HCT116 (cell line): ENCODE results near the gene ADAD2. TPM values are rescaled to one million over a fixed set of nuclear protein-coding genes. Genes with fewer than 3 reads are reported as not detected.

Source experiments
- ATAC-seq: fragments of 200-7000 bp; cut with Tn5 transposase; 2 replicates; pipeline ENCODE4 v1.9.1; 2020; ENCODE audit warnings: mild to moderate bottlenecking, moderate library complexity
- BruUV-seq: library from RNA; stranded (reverse); fragments of 400-500 nt; replicated peaks from 2 replicates; lab custom pipeline; 2021; lab: Mats Ljungman, UMichigan
- CTCF ChIA-PET: fragments of 300-600 bp; sonication (Branson Sonifier 250); formaldehyde crosslinking; loops from one replicate; lab custom pipeline; 2021; ENCODE audit warnings: antibody characterized with exemption; lab: Charles Lee
- POLR2A ChIA-PET: fragments of 300-600, 350-600 bp; sonication (Branson Sonifier 250); formaldehyde crosslinking; loops from one replicate; lab custom pipeline; 2021; ENCODE audit warnings: antibody characterized with exemption; lab: Charles Lee
- RAD21 ChIA-PET, 2 experiments: fragments of 300-600 bp; sonication (Branson Sonifier 250); formaldehyde crosslinking; loops; one replicate each; lab custom pipeline; 2023; ENCODE audit warnings: low total read pairs in 2 of 2; ENCODE audit not compliant: uncharacterized antibody in 2 of 2, unreplicated experiment in 2 of 2, low non-redundant PET in 1 of 2; lab: Charles Lee
- DNase-seq: peaks from one replicate; pipeline ENCODE4 v3.0.0-alpha.2; 2010; ENCODE audit warnings: low read depth, low spot score
- H2AFZ ChIP-seq: fragments of 200-600 bp; shearing (Covaris generic), sonication (generic); 2 replicates; pipeline ENCODE4 v1.6.1; 2017; ENCODE audit warnings: low read depth, mixed run types, mixed read lengths, antibody characterized with exemption, low read length; ENCODE audit not compliant: poor library complexity, severe bottlenecking
- H3K27ac ChIP-seq: 2 replicates; pipeline ENCODE4 v1.5.1; 2012; ENCODE audit warnings: low read depth, low read length
- H3K27me3 ChIP-seq: fragments of 200-600 bp; sonication (generic); 2 replicates; pipeline ENCODE4 v1.6.1; 2016; ENCODE audit warnings: mixed run types, low read length, mixed read lengths; ENCODE audit not compliant: insufficient read depth
- H3K36me3 ChIP-seq, 2 experiments: fragments of 200-500 bp in 1 of 2; fragments of 200-600 bp in 1 of 2; sonication (Bioruptor generic) in 1 of 2; sonication (generic) in 1 of 2; 2 replicates each; pipeline versions ENCODE4 v1.5.1 to v1.6.1; 2014 to 2016; ENCODE audit warnings: low read length in 2 of 2, inconsistent platforms in 1 of 2, mixed read lengths in 1 of 2, mixed run types in 1 of 2; ENCODE audit not compliant: insufficient read depth in 2 of 2, control insufficient read depth in 1 of 2
- H3K4me1 ChIP-seq, 2 experiments: fragments of 200-600 bp in 1 of 2; sonication (generic) in 1 of 2; 2 replicates each; pipeline versions ENCODE4 v1.5.1 to v1.6.1; 2012 to 2017; ENCODE audit warnings: low read length in 2 of 2, inconsistent platforms in 1 of 2, mild to moderate bottlenecking in 1 of 2, mixed read lengths in 1 of 2, mixed run types in 1 of 2, moderate library complexity in 1 of 2; ENCODE audit not compliant: insufficient read depth in 2 of 2, control insufficient read depth in 1 of 2
- H3K4me2 ChIP-seq: fragments of 200-600 bp; sonication (generic); 2 replicates; pipeline ENCODE4 v1.6.1; 2017; ENCODE audit warnings: mixed run types, low read length, mixed read lengths
- H3K4me3 ChIP-seq, 2 experiments: fragments of 200-600 bp in 1 of 2; sonication (generic) in 1 of 2; replicated peaks in 1 of 2; 2 replicates each; pipeline ENCODE4 v1.5.1; 2011 to 2016; ENCODE audit warnings: low read length in 2 of 2, control low read depth in 1 of 2, low read depth in 1 of 2, mild to moderate bottlenecking in 1 of 2, mixed read lengths in 1 of 2, mixed run types in 1 of 2
- H3K79me2 ChIP-seq: fragments of 200-600 bp; sonication (generic); 2 replicates; pipeline ENCODE4 v1.6.1; 2017; ENCODE audit warnings: mild to moderate bottlenecking, mixed run types, low read length, moderate library complexity, mixed read lengths; ENCODE audit not compliant: insufficient read depth
- H3K9ac ChIP-seq: fragments of 200-600 bp; sonication (generic); 2 replicates; pipeline ENCODE4 v1.6.1; 2016; ENCODE audit warnings: low read length, mixed read lengths
- H3K9me2 ChIP-seq: fragments of 200-600 bp; sonication (generic), shearing (Covaris generic); 2 replicates; pipeline ENCODE4 v1.6.1; 2017; ENCODE audit warnings: mixed run types, mild to moderate bottlenecking, moderate library complexity; ENCODE audit not compliant: insufficient read depth
- H3K9me3 ChIP-seq, 2 experiments: fragments of 200-500 bp in 1 of 2; fragments of 200-600 bp in 1 of 2; sonication (Bioruptor generic) in 1 of 2; sonication (generic) in 1 of 2; 2 replicates each; pipeline ENCODE4 v1.6.1; 2014 to 2017; ENCODE audit warnings: low read length in 2 of 2, mixed read lengths in 2 of 2, inconsistent platforms in 1 of 2, low read depth in 1 of 2, mild to moderate bottlenecking in 1 of 2, mixed run types in 1 of 2, moderate library complexity in 1 of 2; ENCODE audit not compliant: control insufficient read depth in 1 of 2, insufficient read depth in 1 of 2
- H4K20me1 ChIP-seq: fragments of 200-600 bp; sonication (generic), shearing (Covaris generic); 2 replicates; pipeline ENCODE4 v1.6.1; 2017; ENCODE audit warnings: mixed run types, mild to moderate bottlenecking, moderate library complexity; ENCODE audit not compliant: insufficient read depth
- RAD21 ChIP-seq: IDR thresholded peaks from 2 replicates; pipeline ENCODE4 v1.6.1; 2012; ENCODE audit warnings: low read depth, mild to moderate bottlenecking
- SP1 ChIP-seq: IDR thresholded peaks from 2 replicates; pipeline ENCODE4 v1.6.1; 2012; ENCODE audit warnings: low read depth
- TCF7L2 ChIP-seq: IDR thresholded peaks from 2 replicates; pipeline ENCODE4 v1.7.0; 2011; ENCODE audit warnings: borderline replicate concordance, inconsistent platforms; ENCODE audit not compliant: insufficient read depth, insufficient read length; ENCODE audit errors: extremely low read depth
- intact Hi-C: fragments of 100-400 bp; cut with micrococcal nuclease; formaldehyde crosslinking; loops from 2 replicates; pipeline ENCODE4 v1.10.0; 2022
- total RNA-seq: library from RNA; stranded (reverse); gene quantifications from one replicate; pipeline ENCODE4 v1.2.1, GENCODE V29; 2021; ENCODE audit not compliant: unreplicated experiment
- TF ChIP-seq, protein P1 (sequence below): IDR thresholded peaks from 2 replicates; pipeline ENCODE4 v1.6.1; 2012
- TF ChIP-seq, protein P2 (sequence below): IDR thresholded peaks from 2 replicates; pipeline ENCODE4 v1.6.1; 2012; ENCODE audit warnings: low read depth

Gene ADAD2
- total RNA-seq, 1 experiment from 2014 or later, result not detected

DNA sequence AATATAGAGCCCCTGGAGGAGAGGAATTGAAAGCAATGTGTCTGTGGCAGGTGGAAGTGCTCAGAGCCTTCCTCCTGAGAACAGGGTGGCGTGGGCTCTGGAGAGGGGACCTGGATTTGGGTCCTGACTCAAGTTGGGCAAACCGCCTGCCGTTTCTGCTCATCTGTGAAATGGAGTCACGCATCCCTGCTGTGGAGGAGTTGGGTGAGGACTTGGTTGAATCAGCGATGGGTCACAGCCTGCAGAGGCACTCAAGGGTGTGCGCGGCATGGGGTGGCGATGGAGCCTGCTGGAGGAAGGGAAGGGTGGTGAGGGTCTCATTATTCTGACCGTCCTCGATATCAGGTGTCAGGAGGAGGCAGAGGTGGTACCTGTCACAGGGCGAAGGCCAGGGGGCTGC, 3.1 kb downstream of the ADAD2 start:
- H3K9ac ChIP-seq, result no peak overlapping the region
- no peak overlapping the region for H2AFZ ChIP-seq
- H3K9me2 ChIP-seq, result no peaks in the 10 kb centered on the region
- no peaks in the 10 kb centered on the region for H3K79me2 ChIP-seq
- no peak overlapping the region for H3K4me3 ChIP-seq
- H3K9me3 ChIP-seq, result no peaks in the 10 kb centered on the region
- TF ChIP-seq TCF7L2 (no peak), SP1 (no peak), RAD21 (no peak)
- TF ChIP-seq, protein P1, sequence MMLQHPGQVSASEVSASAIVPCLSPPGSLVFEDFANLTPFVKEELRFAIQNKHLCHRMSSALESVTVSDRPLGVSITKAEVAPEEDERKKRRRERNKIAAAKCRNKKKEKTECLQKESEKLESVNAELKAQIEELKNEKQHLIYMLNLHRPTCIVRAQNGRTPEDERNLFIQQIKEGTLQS, result no peak
- TF ChIP-seq, protein P2, sequence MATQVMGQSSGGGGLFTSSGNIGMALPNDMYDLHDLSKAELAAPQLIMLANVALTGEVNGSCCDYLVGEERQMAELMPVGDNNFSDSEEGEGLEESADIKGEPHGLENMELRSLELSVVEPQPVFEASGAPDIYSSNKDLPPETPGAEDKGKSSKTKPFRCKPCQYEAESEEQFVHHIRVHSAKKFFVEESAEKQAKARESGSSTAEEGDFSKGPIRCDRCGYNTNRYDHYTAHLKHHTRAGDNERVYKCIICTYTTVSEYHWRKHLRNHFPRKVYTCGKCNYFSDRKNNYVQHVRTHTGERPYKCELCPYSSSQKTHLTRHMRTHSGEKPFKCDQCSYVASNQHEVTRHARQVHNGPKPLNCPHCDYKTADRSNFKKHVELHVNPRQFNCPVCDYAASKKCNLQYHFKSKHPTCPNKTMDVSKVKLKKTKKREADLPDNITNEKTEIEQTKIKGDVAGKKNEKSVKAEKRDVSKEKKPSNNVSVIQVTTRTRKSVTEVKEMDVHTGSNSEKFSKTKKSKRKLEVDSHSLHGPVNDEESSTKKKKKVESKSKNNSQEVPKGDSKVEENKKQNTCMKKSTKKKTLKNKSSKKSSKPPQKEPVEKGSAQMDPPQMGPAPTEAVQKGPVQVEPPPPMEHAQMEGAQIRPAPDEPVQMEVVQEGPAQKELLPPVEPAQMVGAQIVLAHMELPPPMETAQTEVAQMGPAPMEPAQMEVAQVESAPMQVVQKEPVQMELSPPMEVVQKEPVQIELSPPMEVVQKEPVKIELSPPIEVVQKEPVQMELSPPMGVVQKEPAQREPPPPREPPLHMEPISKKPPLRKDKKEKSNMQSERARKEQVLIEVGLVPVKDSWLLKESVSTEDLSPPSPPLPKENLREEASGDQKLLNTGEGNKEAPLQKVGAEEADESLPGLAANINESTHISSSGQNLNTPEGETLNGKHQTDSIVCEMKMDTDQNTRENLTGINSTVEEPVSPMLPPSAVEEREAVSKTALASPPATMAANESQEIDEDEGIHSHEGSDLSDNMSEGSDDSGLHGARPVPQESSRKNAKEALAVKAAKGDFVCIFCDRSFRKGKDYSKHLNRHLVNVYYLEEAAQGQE, result no peak
- no TSS peak for BruUV-seq
- ChIA-PET CTCF (interaction anchor here (1.0 kb wide), 1 partner anchor 114 kb away, joined by 3 read pairs; no protein-coding TSS in a partner anchor), POLR2A (no interaction called here), RAD21 (no interaction called here)
- no peak overlapping the region for H3K27ac ChIP-seq
- H3K4me2 ChIP-seq, result no peak overlapping the region
- ATAC-seq, result no peak
- intact Hi-C loops, result no loop called here
- H3K27me3 ChIP-seq, result no peaks in the 10 kb centered on the region
- H4K20me1 ChIP-seq, result no peaks in the 10 kb centered on the region
- no peaks in the 10 kb centered on the region for H3K36me3 ChIP-seq
- H3K4me1 ChIP-seq, result peaks cover 0 to 7% of the 10 kb centered on the region in 2 experiments; a peak in 1 of 4 replicates
- no peak for DNase-seq
